ENCODE data around the gene NUP160. TPM values are rescaled to one million over a fixed set of nuclear protein-coding genes. Genes with fewer than 3 reads are reported as not detected.
A peak's percentile ranks its signal among the peaks of the same experiment; 100 is the strongest.

NUP160 gene
- total RNA-seq, 2 donors from 2014 or later: 82.1 to 87.6 TPM

DNA sequence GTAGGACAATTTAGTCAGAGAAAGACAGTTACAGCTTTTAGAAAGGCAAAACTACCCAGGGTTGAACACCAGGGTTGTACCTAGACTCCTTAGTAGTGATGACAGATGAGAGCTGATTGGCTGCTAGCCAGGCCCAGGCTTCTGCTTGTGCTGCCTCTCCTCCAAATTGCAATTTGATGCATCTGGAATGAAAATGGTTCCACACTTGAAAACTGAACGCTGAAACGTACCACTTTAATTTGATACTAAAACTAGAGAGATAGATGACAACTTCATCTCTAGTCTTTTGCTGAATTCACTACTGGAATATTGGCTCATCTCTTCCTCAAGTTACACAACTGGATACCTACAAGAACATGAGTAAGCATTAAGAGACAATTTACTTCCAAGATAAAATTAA is 61.8 kb downstream of the NUP160 start:
- Mint-ChIP-seq H3K36me3 (ENCODE audit: low read depth) (peaks cover 70% of the 10 kb centered on the region), H3K27ac (no peak overlapping the region), H3K4me3 (no peak overlapping the region), H3K27me3 (ENCODE audit: insufficient read depth) (no peaks in the 10 kb centered on the region), H3K9me3 (no peaks in the 10 kb centered on the region), H3K4me1 (peaks cover 8% of the 10 kb centered on the region)
- Histone ChIP-seq H3K4me1 (ENCODE audit: control insufficient read depth, insufficient read depth, low read length) (no peaks in the 10 kb centered on the region), H3K27ac (ENCODE audit: low read depth, low read length) (no peak overlapping the region), H3K9ac (ENCODE audit: extremely low read depth, low read length, poor library complexity, severe bottlenecking) (no peak overlapping the region), H3K36me3 (ENCODE audit: control insufficient read depth, insufficient read depth, low read length) (peaks cover 70% of the 10 kb centered on the region), H3K27me3 (ENCODE audit: control insufficient read depth, insufficient read depth, low read length, poor library complexity, severe bottlenecking) (no peaks in the 10 kb centered on the region), H3K4me3 (ENCODE audit: low read length) (no peak overlapping the region), H3K9me3 (ENCODE audit: control insufficient read depth, low read length) (no peaks in the 10 kb centered on the region)
- TF ChIP-seq, protein P1, sequence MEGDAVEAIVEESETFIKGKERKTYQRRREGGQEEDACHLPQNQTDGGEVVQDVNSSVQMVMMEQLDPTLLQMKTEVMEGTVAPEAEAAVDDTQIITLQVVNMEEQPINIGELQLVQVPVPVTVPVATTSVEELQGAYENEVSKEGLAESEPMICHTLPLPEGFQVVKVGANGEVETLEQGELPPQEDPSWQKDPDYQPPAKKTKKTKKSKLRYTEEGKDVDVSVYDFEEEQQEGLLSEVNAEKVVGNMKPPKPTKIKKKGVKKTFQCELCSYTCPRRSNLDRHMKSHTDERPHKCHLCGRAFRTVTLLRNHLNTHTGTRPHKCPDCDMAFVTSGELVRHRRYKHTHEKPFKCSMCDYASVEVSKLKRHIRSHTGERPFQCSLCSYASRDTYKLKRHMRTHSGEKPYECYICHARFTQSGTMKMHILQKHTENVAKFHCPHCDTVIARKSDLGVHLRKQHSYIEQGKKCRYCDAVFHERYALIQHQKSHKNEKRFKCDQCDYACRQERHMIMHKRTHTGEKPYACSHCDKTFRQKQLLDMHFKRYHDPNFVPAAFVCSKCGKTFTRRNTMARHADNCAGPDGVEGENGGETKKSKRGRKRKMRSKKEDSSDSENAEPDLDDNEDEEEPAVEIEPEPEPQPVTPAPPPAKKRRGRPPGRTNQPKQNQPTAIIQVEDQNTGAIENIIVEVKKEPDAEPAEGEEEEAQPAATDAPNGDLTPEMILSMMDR (conservative IDR thresholded peaks at IDR 0.05): no peak
- 93 to 100% methylated on average over 2 of the region's 2 CpGs for WGBS, 2 experiments (ENCODE audit: insufficient coverage in 1 of 2, insufficient read length in 1 of 2)
- DNase-seq: no peak

DNA sequence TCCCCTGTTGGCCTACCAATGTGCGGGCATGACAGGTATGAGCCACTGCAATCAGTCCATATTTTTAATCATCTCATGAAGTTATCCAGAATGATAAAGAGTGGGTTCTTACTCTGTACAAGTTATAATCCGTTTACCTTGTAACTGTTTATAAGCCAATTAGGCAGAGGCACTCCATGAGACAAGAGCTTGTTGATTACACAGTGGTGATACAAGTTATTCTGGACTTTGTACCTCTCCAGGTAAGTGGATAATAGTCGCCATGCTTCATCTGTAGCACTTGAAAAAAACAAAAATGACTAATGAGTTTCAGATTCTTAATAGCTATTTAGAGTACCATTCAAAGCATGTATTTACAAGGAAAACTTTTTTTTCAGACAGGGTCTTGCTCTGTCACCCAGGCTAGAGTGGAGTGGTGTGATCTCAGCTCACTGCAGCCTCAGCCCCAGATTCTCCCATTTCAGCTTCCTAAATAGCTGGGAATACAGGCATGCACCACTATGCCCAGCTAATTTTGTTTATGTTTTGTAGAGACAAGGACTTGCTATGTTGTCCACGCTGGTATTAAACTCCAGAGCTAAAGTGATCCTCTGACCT is 63.3 kb downstream of the NUP160 start:
- H3K4me1 ChIP-seq (ENCODE audit: control insufficient read depth, insufficient read depth, low read length): no peaks in the 10 kb centered on the region
- Mint-ChIP-seq H3K9me3 (no peaks in the 10 kb centered on the region), H3K4me1 (peaks cover 11% of the 10 kb centered on the region), H3K27me3 (ENCODE audit: insufficient read depth) (no peaks in the 10 kb centered on the region), H3K36me3 (ENCODE audit: low read depth) (peaks cover 65% of the 10 kb centered on the region), H3K27ac (no peak overlapping the region), H3K4me3 (no peak overlapping the region)
- 91 to 94% methylated on average over 2 to 4 of the region's 4 CpGs for whole genome bisulfite sequencing, 2 experiments (ENCODE audit: insufficient coverage in 1 of 2, insufficient read length in 1 of 2)
- H3K36me3 ChIP-seq (ENCODE audit: control insufficient read depth, insufficient read depth, low read length): peaks cover 70% of the 10 kb centered on the region
- H3K27ac ChIP-seq (ENCODE audit: low read depth, low read length): no peak overlapping the region
- DNase-seq: no peak
- H3K27me3 ChIP-seq (ENCODE audit: control insufficient read depth, insufficient read depth, low read length, poor library complexity, severe bottlenecking): no peaks in the 10 kb centered on the region
- H3K9me3 ChIP-seq (ENCODE audit: control insufficient read depth, low read length): no peaks in the 10 kb centered on the region
- TF ChIP-seq, protein P1 (conservative IDR thresholded peaks at IDR 0.05): no peak
- no peak overlapping the region for H3K4me3 ChIP-seq (ENCODE audit: low read length)
- no peak overlapping the region for H3K9ac ChIP-seq (ENCODE audit: extremely low read depth, low read length, poor library complexity, severe bottlenecking)

DNA sequence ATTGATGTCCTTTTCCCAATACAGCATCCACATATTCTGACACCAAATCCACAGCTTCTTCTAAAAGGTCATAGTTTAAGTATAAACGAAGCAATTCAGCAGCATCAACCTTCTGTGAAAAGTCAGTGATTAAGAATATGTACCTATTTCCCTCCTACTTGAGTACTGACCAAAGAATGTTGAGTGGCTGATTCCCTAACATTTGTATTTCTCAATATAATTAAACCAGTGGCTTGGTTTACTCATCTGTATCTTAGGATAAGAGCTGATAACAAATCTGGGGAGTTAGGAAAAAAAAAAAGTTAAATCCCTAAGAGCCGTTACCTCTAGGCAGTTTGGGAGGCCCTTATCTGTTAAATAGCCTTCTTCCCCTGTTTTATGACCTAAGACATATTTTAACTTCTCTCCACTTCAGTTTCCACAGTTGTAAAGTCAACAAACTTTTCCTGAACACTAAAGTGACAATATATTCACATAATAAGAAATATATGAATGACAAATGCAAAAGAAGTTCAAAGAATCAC is 65.0 kb downstream of the NUP160 start:
- Mint-ChIP-seq H3K27ac (peak overlapping the region; percentile 12), H3K4me3 (no peak overlapping the region), H3K27me3 (ENCODE audit: insufficient read depth) (no peaks in the 10 kb centered on the region), H3K4me1 (peaks cover 11% of the 10 kb centered on the region), H3K36me3 (ENCODE audit: low read depth) (peaks cover 66% of the 10 kb centered on the region), H3K9me3 (no peaks in the 10 kb centered on the region)
- Histone ChIP-seq H3K4me1 (ENCODE audit: control insufficient read depth, insufficient read depth, low read length) (no peaks in the 10 kb centered on the region), H3K9me3 (ENCODE audit: control insufficient read depth, low read length) (no peaks in the 10 kb centered on the region), H3K4me3 (ENCODE audit: low read length) (no peak overlapping the region), H3K9ac (ENCODE audit: extremely low read depth, low read length, poor library complexity, severe bottlenecking) (no peak overlapping the region), H3K27ac (ENCODE audit: low read depth, low read length) (no peak overlapping the region), H3K27me3 (ENCODE audit: control insufficient read depth, insufficient read depth, low read length, poor library complexity, severe bottlenecking) (no peaks in the 10 kb centered on the region), H3K36me3 (ENCODE audit: control insufficient read depth, insufficient read depth, low read length) (peaks cover 76% of the 10 kb centered on the region)
- DNase-seq: no peak
- TF ChIP-seq, protein P1 (conservative IDR thresholded peaks at IDR 0.05): no peak
- 84 to 100% methylated on average over 1 to 2 of the region's 2 CpGs for WGBS, 2 experiments (ENCODE audit: insufficient coverage in 1 of 2, insufficient read length in 1 of 2)

Data from endodermal cell (in vitro differentiated cells).